Measurements from ENCODE around the gene PIEZO1.

DNA sequence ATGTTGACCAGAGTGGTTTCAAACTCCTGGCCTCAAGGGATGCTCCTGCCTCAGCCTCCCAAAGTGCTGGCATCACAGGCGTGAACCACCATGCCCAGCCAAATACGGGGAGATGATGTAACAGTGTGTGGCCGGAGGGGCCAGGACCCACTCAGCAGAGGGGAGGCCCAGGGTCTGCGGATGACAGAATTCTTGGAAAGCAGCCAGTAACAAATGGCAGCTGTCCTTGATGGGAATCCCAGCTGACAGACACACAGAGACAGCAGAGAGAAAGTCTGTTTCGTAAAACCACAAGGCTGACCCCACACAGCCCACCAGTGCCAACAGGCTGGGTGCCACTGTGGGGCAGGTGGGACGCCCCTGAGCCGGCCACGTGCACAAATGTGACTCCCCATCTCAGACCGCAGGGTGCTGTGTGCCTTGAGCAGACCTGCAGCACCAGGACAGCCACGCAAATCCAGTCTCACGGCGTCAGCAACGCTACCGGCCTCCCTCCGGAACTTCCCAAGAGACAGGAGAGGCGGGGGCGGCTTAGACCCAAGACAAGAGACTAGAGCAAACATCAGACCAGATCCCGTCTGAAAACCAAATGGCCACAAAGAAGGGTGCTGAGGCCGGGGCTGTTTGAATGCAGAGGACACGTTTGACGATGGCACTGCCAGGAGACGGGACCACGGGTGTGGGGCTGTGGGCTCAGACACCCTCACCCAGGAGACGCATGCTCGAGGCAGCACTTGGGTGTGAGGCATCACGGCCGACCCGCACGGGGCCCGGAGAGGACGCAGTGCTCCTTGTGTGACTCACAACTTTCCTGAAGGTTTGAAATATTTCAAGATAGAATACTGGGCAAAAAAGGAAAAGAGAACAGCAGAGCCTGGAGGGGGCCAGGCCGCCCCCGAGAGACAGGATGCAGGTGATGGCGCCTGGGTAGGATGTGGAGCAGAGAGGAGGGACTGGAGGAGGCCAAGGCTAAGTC, 54.1 kb downstream of the PIEZO1 start:
- TF ChIP-seq POLR2AphosphoS5 (IDR thresholded peaks at IDR 0.05) (no peak), POLR2A (IDR thresholded peaks at IDR 0.05) (no peak), CTCF (IDR thresholded peaks at IDR 0.05 in 8 of 11, conservative IDR thresholded peaks at IDR 0.05 in 3 of 11) (no peak)
